Measurements from ENCODE around the gene BLTP3A. TPM values are rescaled to one million over a fixed set of nuclear protein-coding genes. Genes with fewer than 3 reads are reported as not detected.
A peak's percentile ranks its signal among the peaks of the same experiment; 100 is the strongest.

Gene BLTP3A
- polyA plus RNA-seq, 1 of the 3 experiments (the other 2 are of a cell fraction): 3.1 TPM

- Histone ChIP-seq H3K27me3 (ENCODE audit: insufficient read depth) (no peaks in the 10 kb centered on the region), H3K4me3 (ENCODE audit: low read depth in 2 of 2, low read length in 1 of 2) (no peak overlapping the region), H3K4me1 (ENCODE audit: control insufficient read depth in 1 of 2, insufficient read depth in 2 of 2, low read depth in 1 of 2, low read length in 1 of 2) (peaks cover 0 to 8% of the 10 kb centered on the region in 2 experiments; a peak in 1 of 4 replicates), H3K9me2 (no peaks in the 10 kb centered on the region), H3K27ac (ENCODE audit: low read depth in 2 of 2, low read length in 1 of 2) (no peak overlapping the region), H4K20me1 (ENCODE audit: insufficient read depth) (no peaks in the 10 kb centered on the region), H3K4me2 (no peak overlapping the region), H3K79me2 (ENCODE audit: insufficient read depth) (no peaks in the 10 kb centered on the region), H3F3A (replicated peaks; ENCODE audit: insufficient read depth) (peaks cover 4% of the 10 kb centered on the region), H2AFZ (ENCODE audit: low read depth) (no peak overlapping the region), H3K9me3 (no peaks in the 10 kb centered on the region), H3K36me3 (replicated peaks in 1 of 2; ENCODE audit: control insufficient read depth in 1 of 2, insufficient read depth in 2 of 2, low read length in 1 of 2) (peaks cover 14 to 23% of the 10 kb centered on the region in 2 experiments), H3K9ac (no peak overlapping the region)
- ChIA-PET CTCF (no interaction called here), POLR2A (no interaction called here)
- 0 out of 2 replicates have a peak, but pooled peaks have one; percentile 5 for TF ChIP-seq FOSL2 (IDR thresholded peaks at IDR 0.05; ENCODE audit: borderline replicate concordance, low read depth)
- TF ChIP-seq CHD2 (IDR thresholded peaks at IDR 0.05; ENCODE audit: low read length, partially characterized antibody): no peak
- DNase-seq: no peak
- 88% methylated on average over 4 of the region's 4 CpGs for WGBS (ENCODE audit: low lambda C conversion rate)
Measured at GRCh38 chr6:34834789-34835518, 43.1 kb downstream of the BLTP3A start.

GRCh38 chr6:34836008-34836407 lies 44.1 kb downstream of the BLTP3A start:
- no peak for DNase-seq
- WGBS (ENCODE audit: low lambda C conversion rate): 100% methylated on average over 1 of the region's 4 CpGs
- Histone ChIP-seq H3K27me3 (ENCODE audit: insufficient read depth) (no peaks in the 10 kb centered on the region), H3K9me3 (no peaks in the 10 kb centered on the region), H2AFZ (ENCODE audit: low read depth) (no peak overlapping the region), H3K27ac (ENCODE audit: low read depth in 2 of 2, low read length in 1 of 2) (no peak overlapping the region; a peak in 1 of 4 replicates), H3K4me2 (no peak overlapping the region), H4K20me1 (ENCODE audit: insufficient read depth) (no peaks in the 10 kb centered on the region), H3K4me1 (ENCODE audit: control insufficient read depth in 1 of 2, insufficient read depth in 2 of 2, low read depth in 1 of 2, low read length in 1 of 2) (peaks cover 0 to 8% of the 10 kb centered on the region in 2 experiments; a peak in 1 of 4 replicates), H3K9me2 (no peaks in the 10 kb centered on the region), H3K9ac (no peak overlapping the region), H3K4me3 (ENCODE audit: low read depth in 2 of 2, low read length in 1 of 2) (no peak overlapping the region), H3K36me3 (replicated peaks in 1 of 2; ENCODE audit: control insufficient read depth in 1 of 2, insufficient read depth in 2 of 2, low read length in 1 of 2) (peaks cover 14 to 23% of the 10 kb centered on the region in 2 experiments), H3F3A (replicated peaks; ENCODE audit: insufficient read depth) (peaks cover 4% of the 10 kb centered on the region), H3K79me2 (ENCODE audit: insufficient read depth) (no peaks in the 10 kb centered on the region)
- CTCF ChIA-PET: no interaction called here
- TF ChIP-seq TCF12 (IDR thresholded peaks at IDR 0.05) (no peak), GATA2 (CRISPR knock-in tag; IDR thresholded peaks at IDR 0.05) (no peak), GABPA (IDR thresholded peaks at IDR 0.05; ENCODE audit: low read depth) (no peak)
- POLR2A ChIA-PET: no interaction called here

- no peaks in the 10 kb centered on the region for H3K27me3 ChIP-seq (ENCODE audit: insufficient read depth)
- WGBS (ENCODE audit: low lambda C conversion rate): 81% methylated on average over 2 of the region's 2 CpGs
- DNase-seq: no peak
- H3K36me3 ChIP-seq (replicated peaks in 1 of 2; ENCODE audit: control insufficient read depth in 1 of 2, insufficient read depth in 2 of 2, low read length in 1 of 2): peaks cover 14 to 23% of the 10 kb centered on the region in 2 experiments
- peaks cover 0 to 8% of the 10 kb centered on the region in 2 experiments; a peak in 1 of 4 replicates for H3K4me1 ChIP-seq (ENCODE audit: control insufficient read depth in 1 of 2, insufficient read depth in 2 of 2, low read depth in 1 of 2, low read length in 1 of 2)
- ChIA-PET CTCF (no interaction called here), POLR2A (no interaction called here)
- peaks cover 4% of the 10 kb centered on the region for H3F3A ChIP-seq (replicated peaks; ENCODE audit: insufficient read depth)
- TF ChIP-seq FOXJ3 (CRISPR knock-in tag; IDR thresholded peaks at IDR 0.05): no peak
- TF ChIP-seq TEAD4 (IDR thresholded peaks at IDR 0.05; ENCODE audit: borderline replicate concordance, insufficient read depth): no peak
- TF ChIP-seq USF2 (IDR thresholded peaks at IDR 0.05; ENCODE audit: borderline replicate concordance, low read depth, low read length): no peak
- TF ChIP-seq TCF12 (IDR thresholded peaks at IDR 0.05): no peak
- no peak for TF ChIP-seq YY1 (IDR thresholded peaks at IDR 0.05; ENCODE audit: low read depth)
- TF ChIP-seq ELF1 (IDR thresholded peaks at IDR 0.05): no peak
- TF ChIP-seq EP300 (IDR thresholded peaks at IDR 0.05; ENCODE audit: borderline replicate concordance in 1 of 2, low read depth in 1 of 2, low read length in 1 of 2): no peak
- no peaks in the 10 kb centered on the region for H3K79me2 ChIP-seq (ENCODE audit: insufficient read depth)
- H3K9me2 ChIP-seq: no peaks in the 10 kb centered on the region
- H4K20me1 ChIP-seq (ENCODE audit: insufficient read depth): no peaks in the 10 kb centered on the region
- H3K4me3 ChIP-seq (ENCODE audit: low read depth in 2 of 2, low read length in 1 of 2): no peak overlapping the region
- H3K9ac ChIP-seq: no peak overlapping the region
- H3K9me3 ChIP-seq: no peaks in the 10 kb centered on the region
- H2AFZ ChIP-seq (ENCODE audit: low read depth): no peak overlapping the region
- H3K27ac ChIP-seq (ENCODE audit: low read depth in 2 of 2, low read length in 1 of 2): no peak overlapping the region
- no peak overlapping the region for H3K4me2 ChIP-seq
Measured at GRCh38 chr6:34836451-34836850, 44.6 kb downstream of the BLTP3A start.
